GM10248 (cell line): ENCODE data around the gene PRR33.
"Not testable (repeated sequence)": the region's sequence is repeated elsewhere in the genome, so short reads cannot be mapped to it uniquely, and the experiment has no call there.

Experiments used
- CTCF ChIA-PET: fragments of 300-600 bp; sonication (Branson Sonifier 250); formaldehyde crosslinking; extraction: SDS; loops from one replicate; lab custom pipeline; 2021; ENCODE audit warnings: antibody characterized with exemption; lab: Yijun Ruan, JAX
- POLR2A ChIA-PET: fragments of 350-650 bp; sonication (Branson Sonifier 250); formaldehyde crosslinking; extraction: SDS; loops from one replicate; lab custom pipeline; 2020; ENCODE audit warnings: antibody characterized with exemption; lab: Yijun Ruan, JAX
- DNase-seq: peaks from one replicate; pipeline ENCODE4 v3.0.0; 2012; ENCODE audit errors: extremely low spot score
- TF ChIP-seq, protein P1 (sequence below): IDR thresholded peaks from 2 replicates; pipeline ENCODE4 v1.5.1; 2012; ENCODE audit warnings: mild to moderate bottlenecking, low read depth; ENCODE audit errors: extremely low read depth, missing control alignments, control extremely low read depth

The PRR33 gene

DNA sequence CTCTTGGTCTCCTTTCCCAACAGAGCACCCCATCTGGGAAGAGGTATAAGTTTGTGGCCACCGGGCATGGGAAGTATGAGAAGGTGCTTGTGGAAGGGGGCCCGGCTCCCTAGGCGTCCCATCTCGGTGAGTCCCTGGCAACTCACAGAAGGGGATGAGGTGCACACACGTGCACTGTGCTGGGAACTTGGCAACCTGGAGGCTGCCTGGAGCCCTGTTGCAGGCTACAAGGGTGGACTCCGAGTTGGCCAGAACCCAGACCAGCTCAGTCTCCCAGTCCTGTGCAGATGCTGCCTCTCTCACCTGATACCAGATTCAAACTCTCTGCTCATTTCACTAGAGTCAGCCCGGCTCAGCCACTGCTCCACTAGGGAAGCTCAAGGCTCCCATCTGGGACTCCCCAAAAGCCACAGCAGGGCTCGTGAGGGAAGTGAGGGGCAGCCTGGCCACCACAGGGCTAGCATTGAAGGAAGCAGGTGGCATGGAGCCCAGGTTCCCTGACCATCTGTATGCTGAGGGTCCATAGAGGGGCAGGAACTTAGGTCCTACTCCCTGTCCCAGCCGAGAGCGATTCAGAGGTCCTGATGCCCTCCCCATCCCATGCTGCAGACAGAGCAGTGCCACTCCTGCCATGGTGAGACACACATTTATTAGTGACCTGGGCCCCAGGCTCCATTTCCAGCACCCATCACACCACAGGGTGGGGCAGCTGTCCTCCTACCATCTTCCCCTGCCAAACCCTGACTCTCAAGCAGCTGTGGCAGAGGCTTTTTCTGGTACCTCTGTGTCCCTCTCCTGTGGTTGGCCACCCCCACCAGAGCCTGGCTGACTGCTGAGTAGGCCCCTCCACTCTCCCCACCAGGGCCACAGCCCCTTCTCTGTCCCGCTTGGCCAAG is 4.0 kb downstream of the PRR33 start:
- ChIA-PET CTCF (no interaction called here), POLR2A (no interaction called here)
- TF ChIP-seq, protein P1, sequence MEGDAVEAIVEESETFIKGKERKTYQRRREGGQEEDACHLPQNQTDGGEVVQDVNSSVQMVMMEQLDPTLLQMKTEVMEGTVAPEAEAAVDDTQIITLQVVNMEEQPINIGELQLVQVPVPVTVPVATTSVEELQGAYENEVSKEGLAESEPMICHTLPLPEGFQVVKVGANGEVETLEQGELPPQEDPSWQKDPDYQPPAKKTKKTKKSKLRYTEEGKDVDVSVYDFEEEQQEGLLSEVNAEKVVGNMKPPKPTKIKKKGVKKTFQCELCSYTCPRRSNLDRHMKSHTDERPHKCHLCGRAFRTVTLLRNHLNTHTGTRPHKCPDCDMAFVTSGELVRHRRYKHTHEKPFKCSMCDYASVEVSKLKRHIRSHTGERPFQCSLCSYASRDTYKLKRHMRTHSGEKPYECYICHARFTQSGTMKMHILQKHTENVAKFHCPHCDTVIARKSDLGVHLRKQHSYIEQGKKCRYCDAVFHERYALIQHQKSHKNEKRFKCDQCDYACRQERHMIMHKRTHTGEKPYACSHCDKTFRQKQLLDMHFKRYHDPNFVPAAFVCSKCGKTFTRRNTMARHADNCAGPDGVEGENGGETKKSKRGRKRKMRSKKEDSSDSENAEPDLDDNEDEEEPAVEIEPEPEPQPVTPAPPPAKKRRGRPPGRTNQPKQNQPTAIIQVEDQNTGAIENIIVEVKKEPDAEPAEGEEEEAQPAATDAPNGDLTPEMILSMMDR: no peak
- no peak for DNase-seq

DNA sequence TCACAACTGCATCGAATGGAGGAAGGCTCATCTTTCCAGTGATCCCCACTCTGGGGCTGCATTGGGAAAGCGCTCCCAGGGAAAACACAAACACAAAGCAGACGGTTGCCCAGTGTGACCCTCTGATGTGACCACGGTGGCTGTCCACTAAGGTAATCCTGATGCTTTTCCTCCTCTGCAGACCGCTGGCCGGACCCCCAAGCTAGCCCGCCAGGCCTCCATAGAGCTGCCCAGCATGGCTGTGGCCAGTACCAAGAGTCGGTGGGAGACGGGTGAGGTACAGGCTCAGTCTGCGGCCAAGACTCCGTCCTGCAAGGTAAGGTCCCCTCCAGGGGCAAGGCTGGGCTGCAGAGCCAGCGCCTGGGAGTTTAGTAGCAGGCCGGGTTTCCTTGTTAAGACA is 5.1 kb downstream of the PRR33 start:
- POLR2A ChIA-PET: not testable (repeated sequence)

DNA sequence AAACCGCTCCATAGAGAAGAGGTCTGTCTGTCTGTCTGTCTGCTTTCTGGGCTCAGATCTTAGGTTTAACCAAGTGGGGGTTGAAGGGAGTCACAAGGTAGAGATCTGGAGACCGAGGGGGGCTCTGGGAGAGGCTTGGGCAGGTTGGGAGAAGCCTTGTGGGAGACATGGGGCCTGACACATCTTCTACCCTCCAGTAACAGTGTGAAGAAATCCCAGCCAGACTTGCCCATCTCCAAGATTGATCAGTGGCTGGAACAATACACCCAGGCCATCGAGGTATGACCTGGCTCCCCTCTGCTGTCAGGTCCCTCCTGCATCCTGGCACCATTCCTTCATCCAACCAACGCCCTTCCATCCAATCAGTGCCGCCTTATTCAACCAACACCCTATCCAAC is 7.4 kb downstream of the PRR33 start:
- POLR2A ChIA-PET: no interaction called here
- DNase-seq: no peak
- TF ChIP-seq, protein P1: no peak
- CTCF ChIA-PET: interaction anchor here (1.0 to 4.5 kb wide), 4 partner anchors 35 to 116 kb away, joined by 3 to 38 read pairs (median 21); partner anchors contain the start of gene TNNT3

More for the DNA sequence above, 5.1 kb downstream of the PRR33 start:
- CTCF ChIA-PET, DNase-seq: not testable (repeated sequence)

DNA sequence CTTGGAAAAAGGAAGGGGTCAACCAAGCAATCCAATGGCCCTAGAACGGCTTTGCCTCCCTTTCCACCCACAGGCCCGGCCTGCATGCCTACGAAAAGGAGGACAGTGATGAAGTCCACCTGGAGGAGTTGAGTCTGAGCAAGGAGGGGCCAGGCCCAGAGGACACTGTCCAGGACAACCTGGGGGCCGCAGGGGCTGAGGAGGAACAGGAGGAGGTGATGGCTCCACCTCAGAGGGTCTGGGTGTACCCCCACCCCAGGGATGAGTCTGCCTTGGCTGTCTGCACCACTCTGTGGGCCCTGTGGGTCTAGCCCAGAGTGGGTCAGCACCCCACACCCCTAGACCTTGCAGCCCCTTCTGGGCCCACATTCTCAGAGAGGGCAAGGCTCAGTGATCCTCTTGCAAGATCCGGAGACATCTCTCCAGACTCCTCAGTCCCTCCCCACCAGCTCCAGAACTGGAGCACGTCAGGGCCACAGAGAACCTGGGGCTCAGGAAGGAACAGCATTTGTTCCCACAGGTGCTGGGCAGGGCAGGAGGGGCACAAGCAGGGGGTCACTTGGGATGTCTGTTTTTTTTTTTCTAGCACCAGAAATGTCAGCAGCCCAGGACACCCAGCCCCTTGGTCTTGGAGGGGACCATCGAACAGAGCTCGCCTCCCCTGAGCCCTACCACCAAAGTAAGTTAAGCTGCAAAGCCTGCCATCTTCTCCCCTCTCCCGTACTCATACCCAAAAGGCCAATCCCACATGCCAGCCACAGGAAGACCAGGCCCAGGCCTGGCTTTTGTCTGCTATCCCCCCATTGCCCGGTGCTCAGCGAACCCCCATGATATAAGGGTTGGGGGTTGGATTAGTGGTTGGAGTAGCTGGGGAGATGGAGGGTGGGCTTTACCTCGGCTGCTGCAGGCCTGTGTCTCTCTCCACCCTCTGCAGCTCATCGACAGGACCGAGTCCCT is 8.1 kb downstream of the PRR33 start:
- TF ChIP-seq, protein P1: no peak
- POLR2A ChIA-PET: no interaction called here
- CTCF ChIA-PET: interaction anchor here (1.0 to 4.5 kb wide), 24 partner anchors 8 to 271 kb away, joined by 3 to 38 read pairs (median 10); partner anchors contain the start of genes PRR33 and TNNT3
- no peak for DNase-seq

DNA sequence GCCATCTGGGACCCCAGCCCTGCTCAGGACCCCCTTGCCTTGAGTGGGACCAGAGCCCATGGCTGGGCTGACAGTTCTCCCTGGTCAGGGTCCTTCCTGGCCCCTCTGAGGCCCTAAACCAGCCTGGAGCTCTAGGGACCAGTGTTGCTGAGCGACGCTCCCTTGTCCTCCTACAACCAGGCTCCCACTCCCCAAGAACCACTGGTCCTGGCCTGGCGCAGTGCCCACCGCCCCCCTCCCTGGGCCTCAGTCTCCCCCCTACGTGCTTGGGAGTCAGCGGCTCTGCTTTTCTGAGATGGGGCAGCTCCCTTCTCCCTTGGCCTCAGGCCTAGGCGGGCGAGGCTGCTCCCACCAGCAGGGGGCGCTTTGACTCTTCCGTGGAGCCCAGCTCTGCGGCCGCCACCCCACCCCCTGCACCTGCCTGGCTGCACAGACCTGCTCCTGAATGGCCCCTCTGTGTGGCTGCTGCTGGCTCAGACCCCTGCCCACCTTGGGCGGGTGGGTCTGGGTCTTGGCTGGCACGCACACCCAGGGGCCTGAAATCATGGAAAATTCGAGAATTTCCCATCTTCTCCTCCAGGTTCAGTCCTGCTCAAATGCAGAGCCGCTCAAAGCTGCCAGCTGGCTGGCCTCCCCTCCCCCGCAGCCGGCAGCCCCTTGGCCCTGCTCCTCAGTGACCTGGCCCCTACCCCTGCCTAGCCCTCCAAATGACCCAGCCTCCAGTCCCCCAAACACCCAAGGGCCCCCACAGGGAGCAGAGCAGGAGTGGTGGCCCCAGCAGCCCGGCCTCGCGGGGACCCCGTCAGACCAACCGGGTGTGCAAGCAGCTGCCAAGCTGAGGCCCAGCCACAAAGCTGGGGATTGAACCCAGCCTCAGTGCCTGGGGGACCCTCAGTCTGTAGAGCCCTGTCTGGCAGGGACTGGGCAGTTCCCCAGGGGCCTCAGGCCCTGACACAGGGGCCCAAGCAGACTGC is 9.1 kb downstream of the PRR33 start:
- DNase-seq: peak; percentile 90
- TF ChIP-seq, protein P1: peak; percentile 96
- ChIA-PET CTCF (interaction anchor here (0.6 to 4.5 kb wide), 49 partner anchors 9 to 272 kb away, joined by 3 to 38 read pairs (median 6); partner anchors contain the start of genes H19, LSP1, MRPL23 and PRR33), POLR2A (interaction anchor here (0.6 to 0.8 kb wide), 2 partner anchors 34 to 38 kb away, joined by 3 read pairs; no protein-coding TSS in a partner anchor)
